Measurements from ENCODE around the gene ICAM5.

- TF ChIP-seq CTCF (IDR thresholded peaks at IDR 0.05) = no peak
- TF ChIP-seq EZH2 (IDR thresholded peaks at IDR 0.05) = no peak
Measured at GRCh38 chr19:10245189-10245939, 44.4 kb upstream of the ICAM5 start.
